GM19238 (cell line): Measurements from ENCODE around the gene REN.
A peak's percentile ranks its signal among the peaks of the same experiment; 100 is the strongest.

Source experiments
- DNase-seq: peaks from one replicate; pipeline ENCODE4 v3.0.0; 2011; ENCODE audit warnings: low spot score; ENCODE audit not compliant: insufficient read length

The REN gene

GRCh38 chr1:204166219-204166618 lies at the start of gene REN:
REN (minus strand) TSS chr1:204166337; CDS start chr1:204166293, 44 bp downstream.
- no peak for DNase-seq

GRCh38 chr1:204213668-204214662 lies 47.8 kb upstream of the REN start, which contains the start of gene GOLT1A:
GOLT1A (minus strand) TSS chr1:204213988; CDS start chr1:204213906, 82 bp downstream.
- DNase-seq = peak; percentile 51

DNA sequence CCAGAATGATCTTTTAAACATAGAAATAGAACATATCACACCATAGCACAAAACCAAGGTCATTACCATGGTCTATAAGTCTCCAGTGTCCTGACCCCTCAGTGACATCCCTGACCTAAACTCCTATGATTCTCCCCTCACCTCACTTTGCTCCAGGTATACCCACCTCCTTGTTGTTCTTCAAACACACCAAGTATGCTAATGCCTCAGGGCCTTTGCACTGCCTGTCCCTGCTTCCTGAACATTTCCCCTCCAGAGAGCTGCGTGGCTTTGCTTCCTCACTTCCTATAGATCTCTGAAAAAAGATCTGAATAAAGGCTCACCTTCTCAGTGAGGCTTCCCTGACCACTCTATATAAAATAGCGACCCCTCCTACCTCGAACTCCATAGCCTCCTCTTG lies 46.6 kb upstream of the REN start:
- no peak for DNase-seq

DNA sequence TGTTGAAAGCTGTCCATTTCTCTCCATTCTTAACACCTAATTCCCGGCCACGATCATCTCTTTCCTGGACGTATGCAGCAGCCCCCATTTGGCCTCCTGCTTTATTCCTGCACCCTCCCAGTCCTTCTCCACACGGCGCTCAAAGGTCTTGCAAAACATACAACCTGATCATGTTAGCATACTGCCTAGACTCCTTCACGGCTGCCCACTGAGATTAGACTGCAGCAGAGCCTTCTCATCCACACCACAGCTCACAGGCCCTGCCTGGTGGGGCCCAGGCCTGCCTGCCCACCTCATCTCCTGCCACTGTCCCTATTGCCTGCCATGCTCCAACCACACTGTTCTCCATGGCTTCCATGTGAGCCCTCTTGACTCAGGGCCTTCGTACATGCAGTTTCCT lies 44.9 kb upstream of the REN start:
- no peak for DNase-seq

DNA sequence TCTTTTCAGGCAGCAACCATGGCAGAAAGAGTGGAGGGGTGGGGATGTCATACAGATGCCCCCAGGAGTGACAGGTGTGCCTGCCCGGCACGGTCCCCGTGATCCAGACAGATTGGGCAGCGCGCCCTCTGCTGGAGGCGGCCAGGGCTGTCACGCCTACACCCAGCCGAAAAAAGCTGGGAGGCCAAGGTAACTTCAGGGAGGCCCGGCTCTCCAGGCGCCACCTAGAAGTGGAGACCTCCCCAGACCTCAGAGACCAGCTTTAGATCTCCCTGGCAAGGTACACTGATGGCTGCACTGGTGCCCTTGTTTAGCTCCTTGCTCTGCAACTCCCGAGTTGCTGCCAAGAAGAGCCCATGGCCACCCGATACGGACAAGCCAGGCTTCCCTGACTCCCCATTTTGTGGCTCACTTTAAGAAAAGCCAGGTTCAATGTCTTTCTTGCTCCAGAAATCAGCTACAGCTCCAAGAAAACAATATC lies 41.0 kb upstream of the REN start:
- peak; percentile 75 for DNase-seq

GRCh38 chr1:204206121-204206520 lies 40.0 kb upstream of the REN start:
- no peak for DNase-seq

- no peak for DNase-seq
Observed at GRCh38 chr1:204205486-204205885, 39.3 kb upstream of the REN start.

GRCh38 chr1:204204944-204205343 lies 38.8 kb upstream of the REN start:
- no peak for DNase-seq

GRCh38 chr1:204203206-204203767 lies 37.1 kb upstream of the REN start:
- DNase-seq = no peak

- no peak for DNase-seq
Observed at GRCh38 chr1:204202481-204202880, 36.3 kb upstream of the REN start.

DNA sequence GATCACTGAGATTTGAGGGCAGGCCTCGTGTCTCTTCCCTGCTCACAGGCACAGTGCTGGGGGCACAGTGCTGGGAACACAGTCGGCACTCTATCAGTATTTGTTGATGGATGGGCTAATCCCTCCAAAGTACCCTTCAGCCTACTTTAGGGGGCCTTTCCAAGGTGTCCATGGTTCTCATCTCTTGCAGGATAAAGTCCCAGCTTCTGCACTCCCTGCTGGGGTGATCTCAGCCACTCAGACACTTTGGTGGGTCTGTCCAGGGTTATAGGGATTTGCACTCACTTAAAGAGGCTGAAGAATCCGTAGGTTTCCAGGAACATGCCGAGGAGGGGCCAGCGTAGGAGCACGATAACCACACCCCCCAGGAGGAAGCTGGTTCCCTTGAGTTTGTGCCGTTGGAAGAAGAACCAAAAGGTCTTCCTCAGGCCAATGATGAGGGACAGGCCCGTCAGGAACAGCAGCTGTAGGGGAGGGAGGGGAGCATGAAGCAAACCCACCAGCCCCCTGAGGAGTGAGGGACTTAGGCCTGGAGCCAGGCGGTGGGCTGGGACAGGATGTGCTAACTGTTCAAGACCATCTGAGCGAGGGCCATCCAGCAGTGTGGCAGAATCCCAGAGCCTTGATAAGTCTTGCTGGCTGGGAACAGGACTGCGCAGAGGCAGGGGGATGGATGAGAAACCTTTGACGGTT lies 35.4 kb upstream of the REN start:
- no peak for DNase-seq

GRCh38 chr1:204199579-204199978 lies 33.4 kb upstream of the REN start:
- no peak for DNase-seq

GRCh38 chr1:204198348-204199340 lies 32.5 kb upstream of the REN start:
- no peak for DNase-seq

GRCh38 chr1:204197068-204197467 lies 30.9 kb upstream of the REN start:
- no peak for DNase-seq

DNA sequence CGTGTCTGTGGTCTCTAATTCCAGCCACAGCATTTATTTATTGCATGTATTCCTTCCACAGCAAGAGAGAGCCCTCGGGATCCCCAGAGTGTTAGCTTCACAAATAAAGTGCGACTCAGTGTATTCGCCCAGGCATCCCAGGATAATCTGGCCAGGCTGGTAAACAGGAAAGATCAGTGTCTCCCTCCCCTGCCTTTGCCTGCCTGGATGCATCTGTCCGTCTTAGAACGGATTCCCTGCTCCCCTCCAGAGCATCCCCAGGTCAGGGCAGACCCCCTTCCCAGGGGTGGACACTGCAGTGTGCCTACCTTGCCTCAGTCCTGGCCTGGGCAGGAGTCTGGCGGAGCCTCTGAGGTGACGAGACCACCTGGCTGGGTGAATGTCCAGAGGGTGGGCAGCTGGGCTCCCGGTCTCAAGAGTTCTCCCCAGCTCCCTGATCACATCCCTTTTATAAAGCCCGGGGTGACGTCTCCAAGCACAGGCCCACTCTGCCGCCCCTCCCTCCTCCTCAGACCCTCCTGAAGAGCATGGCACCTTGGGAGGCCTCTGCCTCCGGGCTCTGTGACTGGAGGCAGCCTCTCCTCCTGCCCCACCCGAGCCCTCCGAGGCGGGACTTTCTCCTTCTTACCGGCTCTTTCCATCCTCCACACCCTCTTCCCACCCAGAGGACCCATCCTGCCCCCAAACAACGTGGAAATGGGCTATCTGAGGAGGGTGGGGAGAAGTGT lies 30.1 kb upstream of the REN start, which contains the start of gene KISS1:
TSS of gene KISS1 (minus strand) at position 424 of the 728 bp plus-strand sequence. CDS start 3,615 bp downstream, outside the sequence.
- DNase-seq = no peak

GRCh38 chr1:204194771-204195170 lies 28.6 kb upstream of the REN start:
- no peak for DNase-seq

DNA sequence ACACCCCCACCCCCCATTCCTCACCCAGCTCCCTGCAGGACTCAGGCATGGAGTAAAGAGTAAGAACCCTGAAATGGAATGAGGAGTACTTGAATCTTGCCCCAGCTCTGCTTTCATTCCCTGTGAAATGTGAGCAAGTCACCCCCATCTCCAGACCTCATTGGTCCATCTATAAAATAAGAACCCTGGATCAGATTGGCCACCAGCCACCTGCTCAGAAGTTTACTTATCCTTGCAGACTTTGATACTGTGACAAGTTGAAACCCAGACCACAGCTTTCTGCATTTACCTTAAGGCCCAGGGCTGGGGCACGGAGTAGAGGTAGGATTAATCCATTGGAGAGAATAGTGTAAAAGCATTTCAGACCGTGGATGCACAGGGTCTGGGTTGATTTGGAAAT lies 27.9 kb upstream of the REN start:
- DNase-seq = no peak

GRCh38 chr1:204192589-204193352 lies 26.6 kb upstream of the REN start:
- no peak for DNase-seq

GRCh38 chr1:204192046-204192445 lies 25.9 kb upstream of the REN start:
- DNase-seq = no peak
